K562 (cell line): Measurements from ENCODE around the gene BRD3OS.

Source experiments
- BRF2 ChIP-seq: IDR thresholded peaks from 3 replicates; pipeline ENCODE4 v1.6.1; 2011; ENCODE audit warnings: borderline replicate concordance, mild to moderate bottlenecking; ENCODE audit not compliant: insufficient read length, insufficient read depth
- EHMT2 ChIP-seq: fragments of 450-650 bp; IDR thresholded peaks from 2 replicates; pipeline ENCODE4 v1.6.1; 2018; ENCODE audit warnings: antibody characterized with exemption
- EZH2 ChIP-seq: IDR thresholded peaks from 2 replicates; pipeline ENCODE4 v1.6.1; 2012; ENCODE audit warnings: low read depth, mild to moderate bottlenecking, inconsistent platforms, low read length, borderline replicate concordance
- KDM5B ChIP-seq: fragments of 200-600 bp; sonication (generic); IDR thresholded peaks from 2 replicates; pipeline ENCODE4 v1.6.1; 2012; ENCODE audit warnings: low read depth, mild to moderate bottlenecking, moderate library complexity, low read length, control low read depth, inconsistent platforms; ENCODE audit not compliant: insufficient replicate concordance
- SMAD1 ChIP-seq: fragments of 150-350 bp; IDR thresholded peaks from 2 replicates; pipeline ENCODE4 v1.6.1; 2014; ENCODE audit warnings: low read length, low read depth; ENCODE audit not compliant: partially characterized antibody
- TSHZ1 ChIP-seq: fragments of 250-450 bp; sonication (Bioruptor Pico); IDR thresholded peaks from 2 replicates; pipeline ENCODE4 v1.4.0; 2020; ENCODE audit warnings: mild to moderate bottlenecking, moderate library complexity
- ZNF274 ChIP-seq: IDR thresholded peaks from 2 replicates; pipeline ENCODE4 v1.6.1; 2011; ENCODE audit warnings: low read depth, mild to moderate bottlenecking, low read length, moderate library complexity, borderline replicate concordance

- TF ChIP-seq EHMT2 (no peak), BRF2 (no peak), ZNF274 (no peak), EZH2 (no peak), KDM5B (no peak), TSHZ1 (CRISPR knock-in tag) (no peak), SMAD1 (no peak)
Observed at GRCh38 chr9:134051319-134051718, 26.0 kb downstream of the BRD3OS start.
